Measurements from ENCODE around the gene ZNF79.

Gene ZNF79

GRCh38 chr9:127423934-127424675 lies at the start of gene ZNF79:
TSS of gene ZNF79 (plus strand) at chr9:127424382. CDS start at chr9:127424788, 406 bp downstream.
- intact Hi-C loops (cut with DNase I): loop anchor here (2.0 kb wide), 1 partner anchor 27 kb away; the partner anchor contains the start of genes LRSAM1 and RPL12
- peak; percentile 83 to 97 (median 93) for DNase-seq

GRCh38 chr9:127380479-127380878 lies 43.7 kb upstream of the ZNF79 start:
- intact Hi-C loops (cut with DNase I): no loop called here

GRCh38 chr9:127382541-127382940 lies 41.6 kb upstream of the ZNF79 start:
- intact Hi-C loops (cut with DNase I): no loop called here
- DNase-seq: no peak

More at GRCh38 chr9:127380479-127380878, 43.7 kb upstream of the ZNF79 start:
- no peak for DNase-seq

- intact Hi-C loops (cut with DNase I): no loop called here
- DNase-seq: peak in 3 of 42 donors; percentile 5 to 22 (median 12)
These were observed 40.0 kb upstream of the ZNF79 start for GRCh38 chr9:127384016-127384730.

GRCh38 chr9:127384901-127385300 lies 39.3 kb upstream of the ZNF79 start:
- DNase-seq: peak in 1 of 42 donors; percentile 24
- intact Hi-C loops (cut with DNase I): no loop called here

- no peak for DNase-seq
These were observed 37.9 kb upstream of the ZNF79 start for GRCh38 chr9:127386249-127386648.

GRCh38 chr9:127386981-127387380 lies 37.2 kb upstream of the ZNF79 start:
- DNase-seq: peak in 1 of 42 donors; percentile 16
- intact Hi-C loops (cut with DNase I): no loop called here

More at GRCh38 chr9:127386249-127386648, 37.9 kb upstream of the ZNF79 start:
- intact Hi-C loops (cut with DNase I): no loop called here

GRCh38 chr9:127388037-127388855 lies 35.9 kb upstream of the ZNF79 start:
- DNase-seq: peak in 12 of 42 donors; percentile 21 to 62 (median 38)
- intact Hi-C loops (cut with DNase I): no loop called here

GRCh38 chr9:127388856-127389238 lies 35.3 kb upstream of the ZNF79 start:
- peak in 1 of 42 donors; percentile 37 for DNase-seq
- intact Hi-C loops (cut with DNase I): no loop called here

GRCh38 chr9:127389381-127390247 lies 34.6 kb upstream of the ZNF79 start:
- intact Hi-C loops (cut with DNase I): no loop called here
- peak in 1 of 42 donors; percentile 12 for DNase-seq

GRCh38 chr9:127390248-127390545 lies 34.0 kb upstream of the ZNF79 start:
- no peak for DNase-seq
- intact Hi-C loops (cut with DNase I): no loop called here

- peak in 1 of 42 donors; percentile 22 for DNase-seq
- intact Hi-C loops (cut with DNase I): no loop called here
These were observed 33.6 kb upstream of the ZNF79 start for GRCh38 chr9:127390563-127390962.

- intact Hi-C loops (cut with DNase I): no loop called here
- DNase-seq: no peak
These were observed 32.0 kb upstream of the ZNF79 start for GRCh38 chr9:127392166-127392565.

- intact Hi-C loops (cut with DNase I): no loop called here
- DNase-seq: peak in 1 of 42 donors; percentile 18
These were observed 31.2 kb upstream of the ZNF79 start for GRCh38 chr9:127392976-127393375.

GRCh38 chr9:127393645-127394044 lies 30.5 kb upstream of the ZNF79 start:
- no peak for DNase-seq
- intact Hi-C loops (cut with DNase I): no loop called here

GRCh38 chr9:127395497-127396252 lies 28.5 kb upstream of the ZNF79 start:
- intact Hi-C loops (cut with DNase I): loop anchor here (5.0 kb wide), 1 partner anchor 168 kb away; no protein-coding TSS in a partner anchor
- peak in 18 of 42 donors; percentile 12 to 71 (median 43) for DNase-seq

GRCh38 chr9:127396253-127396807 lies 27.9 kb upstream of the ZNF79 start:
- intact Hi-C loops (cut with DNase I): loop anchor here (5.0 kb wide), 1 partner anchor 169 kb away; no protein-coding TSS in a partner anchor

More at GRCh38 chr9:127396253-127396807, 27.9 kb upstream of the ZNF79 start:
- peak in 5 of 42 donors; percentile 7 to 28 (median 15) for DNase-seq
